Right ventricle myocardium superior (tissue), 1 donor: ENCODE measurements around the gene TXK. TPM values are rescaled to one million over a fixed set of nuclear protein-coding genes. Genes with fewer than 3 reads are reported as not detected.

Experiments used
- ATAC-seq: fragments of 200-7000 bp; cut with Tn5 transposase; one replicate; pipeline ENCODE4 v1.9.1; 2020; ENCODE audit warnings: mild to moderate bottlenecking; ENCODE audit not compliant: poor library complexity
- DNase-seq: peaks from one replicate; pipeline ENCODE4 v3.0.0-alpha.2; 2020
- intact Hi-C: fragments of 100-400 bp; cut with DNase I; formaldehyde crosslinking; loops from one replicate; pipeline ENCODE4 v1.11.2; 2022
- total RNA-seq: library from RNA; stranded (reverse); fragmentation: NEBNext Ultra II Directional; extraction: Animal tissue kit (Norgen Biotek cat#: 25700); gene quantifications from one replicate; pipeline ENCODE4 v1.2.1, GENCODE V29; 2021
- donor health status: DM: no; HTN: yes; CAD: no; lungs with severe emphysema.

The TXK gene
- total RNA-seq, 1 donor from 2014 or later: 0.43 TPM

- ATAC-seq: no peak
These were observed 62.9 kb downstream of the TXK start for GRCh38 chr4:48071191-48071590.

GRCh38 chr4:48069026-48069425 lies 65.0 kb downstream of the TXK start:
- ATAC-seq (no peak), DNase-seq (no peak)
- intact Hi-C loops: no loop called here

More at GRCh38 chr4:48071191-48071590, 62.9 kb downstream of the TXK start:
- no peak for DNase-seq
- intact Hi-C loops: no loop called here

GRCh38 chr4:48068182-48068581 lies 65.9 kb downstream of the TXK start:
- ATAC-seq: no peak
- intact Hi-C loops: no loop called here
- DNase-seq: no peak

GRCh38 chr4:48067536-48067935 lies 66.5 kb downstream of the TXK start:
- no peak for ATAC-seq

GRCh38 chr4:48065587-48066052 lies 68.4 kb downstream of the TXK start:
- DNase-seq: no peak
- no peak for ATAC-seq
- intact Hi-C loops: no loop called here

More at GRCh38 chr4:48067536-48067935, 66.5 kb downstream of the TXK start:
- DNase-seq: no peak
- intact Hi-C loops: no loop called here

GRCh38 chr4:48064349-48064748 lies 69.7 kb downstream of the TXK start:
- intact Hi-C loops: no loop called here
- DNase-seq (no peak), ATAC-seq (no peak)

GRCh38 chr4:48058617-48059530 lies 75.2 kb downstream of the TXK start:
- no peak for DNase-seq
- no peak for ATAC-seq
- intact Hi-C loops: no loop called here

GRCh38 chr4:48051078-48051477 lies 83.0 kb downstream of the TXK start:
- DNase-seq (no peak), ATAC-seq (no peak)
- intact Hi-C loops: no loop called here

GRCh38 chr4:48049483-48049882 lies 84.6 kb downstream of the TXK start:
- DNase-seq (no peak), ATAC-seq (no peak)
- intact Hi-C loops: no loop called here

- intact Hi-C loops: no loop called here
- ATAC-seq (peak; percentile 94), DNase-seq (peak; percentile 56)
These were observed 86.2 kb downstream of the TXK start for GRCh38 chr4:48047896-48048295.

- DNase-seq (no peak), ATAC-seq (peak; percentile 57)
- intact Hi-C loops: no loop called here
These were observed 86.6 kb downstream of the TXK start for GRCh38 chr4:48047421-48047844.

GRCh38 chr4:48046059-48046458 lies 88.0 kb downstream of the TXK start:
- DNase-seq: no peak
- intact Hi-C loops: no loop called here
- ATAC-seq: no peak

GRCh38 chr4:48044298-48044697 lies 89.8 kb downstream of the TXK start:
- intact Hi-C loops: no loop called here
- no peak for DNase-seq

GRCh38 chr4:48043504-48043903 lies 90.5 kb downstream of the TXK start:
- no peak for ATAC-seq
- intact Hi-C loops: no loop called here

More at GRCh38 chr4:48044298-48044697, 89.8 kb downstream of the TXK start:
- ATAC-seq: no peak

GRCh38 chr4:48042979-48043461 lies 91.0 kb downstream of the TXK start:
- ATAC-seq (no peak), DNase-seq (no peak)
- intact Hi-C loops: no loop called here

More at GRCh38 chr4:48043504-48043903, 90.5 kb downstream of the TXK start:
- DNase-seq: no peak

GRCh38 chr4:48041535-48042137 lies 92.4 kb downstream of the TXK start:
- intact Hi-C loops: no loop called here

GRCh38 chr4:48039561-48039960 lies 94.5 kb downstream of the TXK start:
- DNase-seq (no peak), ATAC-seq (no peak)
- intact Hi-C loops: no loop called here

More at GRCh38 chr4:48041535-48042137, 92.4 kb downstream of the TXK start:
- ATAC-seq: no peak
- DNase-seq: no peak

- intact Hi-C loops: no loop called here
- ATAC-seq: no peak
- DNase-seq: no peak
These were observed 95.4 kb downstream of the TXK start for GRCh38 chr4:48038666-48039065.

- ATAC-seq: no peak
- DNase-seq: no peak
- intact Hi-C loops: no loop called here
These were observed 97.0 kb downstream of the TXK start for GRCh38 chr4:48037117-48037462.

GRCh38 chr4:48035952-48036351 lies 98.1 kb downstream of the TXK start:
- ATAC-seq: no peak
- intact Hi-C loops: no loop called here
- DNase-seq: no peak
